Hepatocyte (in vitro differentiated cells): Measurements from ENCODE around the gene REN. TPM values are rescaled to one million over a fixed set of nuclear protein-coding genes. Genes with fewer than 3 reads are reported as not detected.
A peak's percentile ranks its signal among the peaks of the same experiment; 100 is the strongest.

Experiments
- DNase-seq: peaks from one replicate; pipeline ENCODE4 v3.0.0-alpha.2; 2016; ENCODE audit warnings: low spot score
- H2AFZ ChIP-seq: fragments of 200-600 bp; sonication (generic); 2 replicates; pipeline ENCODE4 v1.6.0; 2016; ENCODE audit warnings: antibody characterized with exemption, mild to moderate bottlenecking
- H3K27ac ChIP-seq: fragments of 200-600 bp; sonication (generic); 2 replicates; pipeline ENCODE4 v1.5.1; 2016; ENCODE audit warnings: mild to moderate bottlenecking
- H3K27me3 ChIP-seq: fragments of 200-600 bp; sonication (generic); 2 replicates; pipeline ENCODE4 v1.6.1; 2016
- H3K36me3 ChIP-seq: fragments of 200-600 bp; sonication (generic); replicated peaks from 2 replicates; pipeline ENCODE4 v1.5.1; 2016; ENCODE audit warnings: low read depth; ENCODE audit not compliant: insufficient read depth
- H3K4me1 ChIP-seq: fragments of 200-600 bp; sonication (generic); 2 replicates; pipeline ENCODE4 v1.5.1; 2016; ENCODE audit warnings: mild to moderate bottlenecking, moderate library complexity; ENCODE audit not compliant: insufficient read depth
- H3K4me2 ChIP-seq: fragments of 200-600 bp; sonication (generic); 2 replicates; pipeline ENCODE4 v1.6.0; 2016
- H3K4me3 ChIP-seq: fragments of 200-600 bp; sonication (generic); 2 replicates; pipeline ENCODE4 v1.5.1; 2016; ENCODE audit warnings: mild to moderate bottlenecking
- H3K79me2 ChIP-seq: fragments of 200-600 bp; sonication (generic); 2 replicates; pipeline ENCODE4 v1.6.0; 2017; ENCODE audit warnings: mild to moderate bottlenecking
- H3K9me2 ChIP-seq: fragments of 200-600 bp; sonication (generic); replicated peaks from 2 replicates; pipeline ENCODE4 v1.6.0; 2017; ENCODE audit warnings: mild to moderate bottlenecking; ENCODE audit not compliant: insufficient read depth
- H3K9me3 ChIP-seq: fragments of 200-600 bp; sonication (generic); 2 replicates; pipeline ENCODE4 v1.5.1; 2016; ENCODE audit warnings: low read depth, mild to moderate bottlenecking
- H4K20me1 ChIP-seq: fragments of 200-600 bp; sonication (generic); 2 replicates; pipeline ENCODE4 v1.6.0; 2016; ENCODE audit warnings: mild to moderate bottlenecking; ENCODE audit not compliant: insufficient read depth, poor library complexity, severe bottlenecking
- EZH2 ChIP-seq: fragments of 200-600 bp; sonication (generic); IDR thresholded peaks from 2 replicates; pipeline ENCODE4 v1.6.1; 2016; ENCODE audit warnings: antibody characterized with exemption, mild to moderate bottlenecking, borderline replicate concordance
- EZH2phosphoT487 ChIP-seq: fragments of 200-600 bp; sonication (generic); IDR thresholded peaks from one replicate; pipeline ENCODE4 v1.6.1; 2018; ENCODE audit warnings: antibody characterized with exemption, mild to moderate bottlenecking, low read depth, moderate library complexity; ENCODE audit not compliant: unreplicated experiment, severe bottlenecking
- WGBS: methylation state at CpG from one replicate; pipeline ENCODE4 v1.1.6; 2016; ENCODE audit warnings: low lambda C conversion rate; ENCODE audit errors: missing lambda C conversion rate; 5-methylcytosine and 5-hydroxymethylcytosine counted together
- polyA plus RNA-seq: library from polyadenylated mRNA; unstranded; fragments of >200 nt; fragmentation: Nextera tagmentation; extraction: Ambion mirVana; gene quantifications from 2 replicates; pipeline ENCODE4 v1.2.1, GENCODE V29; 2016
- total RNA-seq: library from RNA; depleted of rRNA; stranded (reverse); fragments of >200 nt; gene quantifications from 2 replicates; pipeline ENCODE4 v1.2.3, GENCODE V29; 2014
- TF ChIP-seq, protein P1 (sequence below): fragments of 200-600 bp; sonication (generic); IDR thresholded peaks from 2 replicates; pipeline ENCODE4 v1.5.1; 2016; ENCODE audit warnings: antibody characterized with exemption, mild to moderate bottlenecking; ENCODE audit not compliant: poor library complexity

REN gene
- total and polyA plus RNA-seq, 2 experiments from 2014 or later, result 15.4 to 18.4 TPM

DNA sequence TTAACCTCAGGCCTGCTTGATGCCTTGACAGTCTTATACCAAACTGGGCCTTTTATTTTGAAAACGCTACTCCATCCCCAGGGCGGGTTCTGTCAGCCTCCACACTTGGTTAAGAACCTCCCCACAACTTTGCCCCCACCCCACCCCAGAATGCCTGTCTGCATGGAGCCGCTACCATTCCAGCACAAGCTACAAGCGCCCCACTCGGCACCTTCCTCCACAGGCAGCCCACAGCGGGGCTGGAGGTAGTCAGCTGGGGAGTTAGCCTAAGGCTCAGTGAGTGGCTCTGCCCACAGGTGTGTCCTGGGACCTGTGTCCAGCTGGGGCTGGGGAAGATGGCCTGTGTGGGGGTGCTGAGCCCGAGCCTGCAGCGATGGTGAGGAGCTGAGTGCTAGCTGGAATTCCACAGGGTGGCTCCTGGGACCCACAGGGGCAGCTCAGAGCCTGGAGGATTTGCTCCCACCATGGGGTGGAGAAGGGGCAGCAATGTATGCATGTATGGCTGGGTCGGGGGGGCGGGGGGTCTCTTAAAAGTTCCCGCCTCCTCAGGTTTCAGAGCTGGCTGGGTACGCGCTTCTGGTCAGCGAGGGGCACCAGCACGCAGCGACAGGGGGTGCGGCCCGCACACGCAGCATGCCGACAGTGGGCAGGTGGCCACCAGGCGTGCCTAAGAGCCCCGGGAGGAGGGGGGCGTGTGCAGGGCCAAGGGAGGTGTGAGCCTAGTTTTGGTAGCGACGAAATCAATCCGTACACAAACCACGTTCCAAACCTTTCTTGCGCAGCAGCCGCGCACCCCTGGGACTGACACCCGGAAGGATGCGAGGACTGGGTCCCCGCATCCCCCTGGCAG lies 15.2 kb downstream of the REN start:
- Histone ChIP-seq H3K27me3 (no peaks in the 10 kb centered on the region), H3K4me2 (peak overlapping the region; percentile 99)
- no peak for DNase-seq

DNA sequence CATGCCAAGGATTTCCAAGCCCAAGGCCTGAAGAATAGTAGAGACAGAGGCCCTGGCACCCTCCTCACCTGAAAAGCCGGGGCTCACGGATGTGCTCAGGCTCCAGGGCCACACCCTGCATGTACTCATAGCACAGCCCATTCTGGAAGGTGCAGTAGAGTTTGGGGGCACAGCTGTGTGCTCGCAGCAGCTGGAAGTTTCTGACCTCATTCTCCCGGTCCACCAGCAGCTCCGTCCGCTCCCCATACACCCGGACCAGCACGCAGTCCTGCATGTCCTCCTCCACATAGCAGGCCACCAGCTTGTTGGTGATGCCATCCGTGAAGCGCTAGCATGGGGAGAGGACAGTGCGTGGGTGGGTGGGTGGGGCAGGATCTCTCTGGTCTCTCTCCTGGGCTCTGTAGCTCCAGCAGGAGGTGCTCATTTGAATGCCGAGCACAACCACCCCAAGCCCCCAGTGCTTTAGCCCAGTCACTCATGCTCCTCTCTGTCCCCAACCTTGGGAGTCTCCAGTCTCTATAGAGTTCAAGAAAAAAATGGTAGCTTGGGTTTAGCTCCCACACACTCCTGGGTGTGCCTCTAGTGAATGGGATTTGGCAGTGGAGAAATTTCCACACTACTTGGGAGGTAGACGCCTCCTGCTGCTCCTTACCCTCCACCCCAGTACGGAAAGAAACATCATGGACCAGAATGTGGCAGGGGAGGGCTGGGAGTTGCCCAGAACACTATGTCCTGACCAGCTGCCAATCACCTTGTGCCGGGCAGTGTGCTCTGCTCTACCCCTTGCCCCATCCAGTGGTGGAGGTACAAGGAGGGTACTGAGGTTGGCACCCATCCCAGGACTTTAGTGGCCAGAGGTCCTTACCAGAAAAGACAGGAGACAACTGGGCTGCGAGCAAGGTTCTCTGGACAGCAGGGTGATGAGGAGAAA lies 16.2 kb downstream of the REN start:
- no peaks in the 10 kb centered on the region for H3K36me3 ChIP-seq
- no peak overlapping the region for H3K27ac ChIP-seq
- no peak for DNase-seq
- no peak overlapping the region for H2AFZ ChIP-seq
- TF ChIP-seq EZH2 (no peak), EZH2phosphoT487 (no peak)
- TF ChIP-seq, protein P1, sequence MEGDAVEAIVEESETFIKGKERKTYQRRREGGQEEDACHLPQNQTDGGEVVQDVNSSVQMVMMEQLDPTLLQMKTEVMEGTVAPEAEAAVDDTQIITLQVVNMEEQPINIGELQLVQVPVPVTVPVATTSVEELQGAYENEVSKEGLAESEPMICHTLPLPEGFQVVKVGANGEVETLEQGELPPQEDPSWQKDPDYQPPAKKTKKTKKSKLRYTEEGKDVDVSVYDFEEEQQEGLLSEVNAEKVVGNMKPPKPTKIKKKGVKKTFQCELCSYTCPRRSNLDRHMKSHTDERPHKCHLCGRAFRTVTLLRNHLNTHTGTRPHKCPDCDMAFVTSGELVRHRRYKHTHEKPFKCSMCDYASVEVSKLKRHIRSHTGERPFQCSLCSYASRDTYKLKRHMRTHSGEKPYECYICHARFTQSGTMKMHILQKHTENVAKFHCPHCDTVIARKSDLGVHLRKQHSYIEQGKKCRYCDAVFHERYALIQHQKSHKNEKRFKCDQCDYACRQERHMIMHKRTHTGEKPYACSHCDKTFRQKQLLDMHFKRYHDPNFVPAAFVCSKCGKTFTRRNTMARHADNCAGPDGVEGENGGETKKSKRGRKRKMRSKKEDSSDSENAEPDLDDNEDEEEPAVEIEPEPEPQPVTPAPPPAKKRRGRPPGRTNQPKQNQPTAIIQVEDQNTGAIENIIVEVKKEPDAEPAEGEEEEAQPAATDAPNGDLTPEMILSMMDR, result no peak
- H3K27me3 ChIP-seq, result no peaks in the 10 kb centered on the region
- H3K4me2 ChIP-seq, result peak overlapping the region; percentile 99
- H3K4me1 ChIP-seq, result peaks cover 11% of the 10 kb centered on the region
- H3K79me2 ChIP-seq, result no peaks in the 10 kb centered on the region
- 85% methylated on average over 16 of the region's 16 CpGs for WGBS
- no peak overlapping the region for H3K4me3 ChIP-seq
- H3K9me2 ChIP-seq, result no peaks in the 10 kb centered on the region
- no peaks in the 10 kb centered on the region for H3K9me3 ChIP-seq
- no peaks in the 10 kb centered on the region for H4K20me1 ChIP-seq

More for the DNA sequence above, 15.2 kb downstream of the REN start:
- H3K4me3 ChIP-seq, result peak overlapping the region; percentile 97
- H3K9me3 ChIP-seq, result no peaks in the 10 kb centered on the region
- H3K27ac ChIP-seq, result peak overlapping the region; percentile 70
- H3K4me1 ChIP-seq, result peaks cover 11% of the 10 kb centered on the region
- H3K9me2 ChIP-seq, result no peaks in the 10 kb centered on the region
- no peaks in the 10 kb centered on the region for H3K36me3 ChIP-seq
- TF ChIP-seq, protein P1, result no peak
- TF ChIP-seq EZH2 (no peak), EZH2phosphoT487 (no peak)
- peak overlapping the region; percentile 98 for H2AFZ ChIP-seq
- 25% methylated on average over 29 of the region's 33 CpGs for WGBS
- no peaks in the 10 kb centered on the region for H4K20me1 ChIP-seq
- H3K79me2 ChIP-seq, result no peaks in the 10 kb centered on the region

DNA sequence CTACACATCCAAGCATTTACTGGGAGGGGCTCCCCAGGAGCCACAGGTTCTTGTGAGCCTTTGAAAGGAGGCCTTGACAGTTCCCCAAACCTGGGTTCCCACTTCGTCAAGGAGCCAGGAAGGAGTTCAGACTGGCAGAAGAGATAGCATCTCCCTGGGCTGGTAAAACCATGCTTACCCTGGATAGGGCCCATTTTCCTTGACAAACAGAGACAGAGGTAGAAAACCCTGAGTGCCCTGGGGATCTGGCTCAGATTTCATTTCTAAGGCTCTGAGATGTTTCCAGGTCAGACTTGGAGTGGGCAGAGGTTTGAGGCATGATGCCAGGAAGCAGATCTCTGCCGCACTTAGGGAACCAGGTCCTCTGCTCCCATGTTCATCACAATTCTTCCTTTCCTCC lies 17.0 kb downstream of the REN start:
- H3K9me2 ChIP-seq, result no peaks in the 10 kb centered on the region
- 91% methylated on average over 2 of the region's 2 CpGs for WGBS
- no peak overlapping the region for H3K27ac ChIP-seq
- H3K9me3 ChIP-seq, result no peaks in the 10 kb centered on the region
- H3K4me3 ChIP-seq, result no peak overlapping the region
- H3K79me2 ChIP-seq, result no peaks in the 10 kb centered on the region
- no peaks in the 10 kb centered on the region for H3K27me3 ChIP-seq
- TF ChIP-seq, protein P1, result no peak
- TF ChIP-seq EZH2phosphoT487 (no peak), EZH2 (no peak)
- no peak overlapping the region for H2AFZ ChIP-seq
- peaks cover 11% of the 10 kb centered on the region for H3K4me1 ChIP-seq
- H4K20me1 ChIP-seq, result no peaks in the 10 kb centered on the region
- no peak overlapping the region for H3K4me2 ChIP-seq
- DNase-seq, result no peak
- H3K36me3 ChIP-seq, result no peaks in the 10 kb centered on the region
